Spinal cord (tissue), 10 donors: Measurements from ENCODE around the gene IZUMO1. TPM values are rescaled to one million over a fixed set of nuclear protein-coding genes. Genes with fewer than 3 reads are reported as not detected.
"Not testable (repeated sequence)": the region's sequence is repeated elsewhere in the genome, so short reads cannot be mapped to it uniquely, and the experiment has no call there.

ENCODE experiments used
- DNase-seq, 6 donors: peaks; one replicate each; pipeline versions ENCODE4 v3.0.0 to v3.0.0-alpha.2; 2013 to 2015; ENCODE audit warnings: low spot score in 6 of 6, low read depth in 4 of 6
- H3K27ac ChIP-seq: one replicate; pipeline ENCODE4 v1.5.1; 2013; ENCODE audit warnings: low read depth, low read length, control low read depth
- H3K27me3 ChIP-seq: one replicate; pipeline ENCODE4 v1.6.1; 2013; ENCODE audit warnings: low read length; ENCODE audit not compliant: control insufficient read depth, insufficient read depth
- H3K36me3 ChIP-seq: one replicate; pipeline ENCODE4 v1.6.1; 2013; ENCODE audit warnings: low read length; ENCODE audit not compliant: control insufficient read depth, insufficient read depth
- H3K4me1 ChIP-seq: one replicate; pipeline ENCODE4 v1.6.1; 2013; ENCODE audit warnings: low read length; ENCODE audit not compliant: control insufficient read depth, insufficient read depth
- H3K4me3 ChIP-seq: one replicate; pipeline ENCODE4 v1.5.1; 2013; ENCODE audit warnings: low read depth, low read length, control low read depth
- H3K9me3 ChIP-seq: one replicate; pipeline ENCODE4 v1.6.1; 2013; ENCODE audit warnings: low read length; ENCODE audit not compliant: control insufficient read depth, insufficient read depth
- WGBS: methylation state at CpG from one replicate; pipeline ENCODE4 v1.1.5; 2013; ENCODE audit warnings: missing lambda C conversion rate; ENCODE audit not compliant: insufficient coverage; 5-methylcytosine and 5-hydroxymethylcytosine counted together
- polyA plus RNA-seq, 2 donors: library from polyadenylated mRNA; unstranded; fragments of 120-200 nt; gene quantifications; one replicate each; pipeline ENCODE4 v1.2.1, GENCODE V29; 2013; ENCODE audit not compliant: insufficient read length in 2 of 2
- total RNA-seq, 2 donors: library from RNA; depleted of rRNA in 1 of 2; stranded (reverse); fragments of 120-200 nt in 1 of 2; fragments of >200 nt in 1 of 2; gene quantifications; one replicate each; pipeline versions ENCODE4 v1.2.3 to v1.2.4, GENCODE V29; 2013 to 2014
- donor health status: healthy.

Gene IZUMO1
- total and polyA plus RNA-seq, 4 donors: 0.10 to 1.2 (median 0.41) TPM; not detected in 1

DNA sequence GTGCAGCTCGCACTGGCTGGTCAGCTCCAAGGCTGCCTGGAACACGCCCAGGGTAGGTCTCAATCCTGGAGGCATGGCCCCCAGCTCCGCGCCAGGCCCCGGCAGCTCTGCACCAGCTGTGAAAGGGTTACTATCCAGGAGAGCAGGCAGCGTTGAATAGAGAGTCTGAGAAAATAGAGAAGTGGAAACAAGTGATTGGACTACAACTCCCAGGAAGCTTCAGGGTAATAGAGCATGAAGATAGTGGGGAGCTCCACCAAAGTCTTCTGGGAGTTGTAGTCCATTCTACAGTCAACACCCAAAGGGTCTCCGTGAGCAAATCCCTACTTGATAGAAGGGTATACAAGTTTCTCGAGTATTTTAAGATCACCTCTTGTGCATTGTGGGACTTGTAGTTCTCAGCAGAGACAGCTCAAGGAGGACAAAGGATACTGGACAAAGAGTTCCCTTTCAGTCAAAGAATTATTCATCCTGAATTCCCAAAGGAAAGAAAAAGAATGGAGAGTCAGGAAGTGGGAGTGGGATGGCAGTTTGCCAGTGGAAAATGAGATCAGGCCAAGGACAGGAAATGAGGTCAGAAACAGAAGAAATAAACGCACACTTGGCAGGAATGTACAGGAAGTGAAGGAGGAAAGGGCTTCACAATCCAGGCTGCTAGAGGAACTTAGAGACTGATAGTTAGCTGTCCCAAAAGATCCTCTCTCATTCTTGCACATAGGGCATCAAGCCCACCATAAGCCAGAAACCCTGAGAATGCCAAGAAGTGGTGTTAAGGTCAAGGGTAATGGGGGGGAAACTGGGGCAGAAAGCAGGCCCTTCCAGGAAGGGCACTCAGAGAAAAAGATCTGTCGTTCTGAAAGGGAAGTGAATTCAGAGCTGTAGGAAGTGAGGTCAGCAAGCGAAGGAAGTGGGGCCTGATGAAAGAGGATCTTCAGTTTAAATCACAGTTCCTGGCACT, 21.6 kb downstream of the IZUMO1 start:
- H3K27ac ChIP-seq: peak overlapping the region; percentile 92
- no peaks in the 10 kb centered on the region for H3K27me3 ChIP-seq
- peak in 2 of 6 donors; percentile 84 to 89 for DNase-seq
- 56% methylated on average over 8 of the region's 11 CpGs for WGBS
- peaks cover 20% of the 10 kb centered on the region for H3K4me1 ChIP-seq
- peaks cover 5% of the 10 kb centered on the region for H3K36me3 ChIP-seq
- H3K9me3 ChIP-seq: no peaks in the 10 kb centered on the region
- no peak overlapping the region for H3K4me3 ChIP-seq

DNA sequence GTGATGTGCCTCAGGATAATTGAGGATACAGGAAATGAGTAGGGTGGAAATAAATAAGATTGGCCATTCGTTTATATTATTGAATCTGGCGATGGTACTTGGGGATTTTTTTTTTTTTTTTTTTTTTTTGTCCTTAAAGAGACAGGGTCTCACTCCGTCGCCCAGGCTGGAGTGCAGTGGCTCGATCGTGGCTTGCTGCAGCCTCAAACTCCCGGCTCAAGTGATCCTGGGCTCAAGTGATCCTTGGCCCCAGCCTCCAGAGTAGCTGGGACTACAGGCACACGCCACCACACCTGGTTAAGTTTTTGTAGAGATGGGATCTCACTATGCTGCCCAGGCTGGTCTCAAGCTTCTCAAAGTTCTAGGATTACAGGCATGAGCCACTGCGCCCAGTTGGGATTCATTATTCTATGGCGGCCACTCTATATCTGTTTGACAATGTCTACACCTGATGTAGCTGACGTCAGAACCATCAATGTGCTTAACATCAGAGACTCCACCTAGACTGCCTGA, 24.5 kb downstream of the IZUMO1 start:
- Histone ChIP-seq H3K27me3 (no peaks in the 10 kb centered on the region), H3K4me1 (peaks cover 33% of the 10 kb centered on the region), H3K27ac (no peak overlapping the region), H3K9me3 (no peaks in the 10 kb centered on the region), H3K4me3 (no peak overlapping the region), H3K36me3 (peaks cover 5% of the 10 kb centered on the region)
- DNase-seq: no peak
- WGBS: 94% methylated on average over 10 of the region's 11 CpGs

DNA sequence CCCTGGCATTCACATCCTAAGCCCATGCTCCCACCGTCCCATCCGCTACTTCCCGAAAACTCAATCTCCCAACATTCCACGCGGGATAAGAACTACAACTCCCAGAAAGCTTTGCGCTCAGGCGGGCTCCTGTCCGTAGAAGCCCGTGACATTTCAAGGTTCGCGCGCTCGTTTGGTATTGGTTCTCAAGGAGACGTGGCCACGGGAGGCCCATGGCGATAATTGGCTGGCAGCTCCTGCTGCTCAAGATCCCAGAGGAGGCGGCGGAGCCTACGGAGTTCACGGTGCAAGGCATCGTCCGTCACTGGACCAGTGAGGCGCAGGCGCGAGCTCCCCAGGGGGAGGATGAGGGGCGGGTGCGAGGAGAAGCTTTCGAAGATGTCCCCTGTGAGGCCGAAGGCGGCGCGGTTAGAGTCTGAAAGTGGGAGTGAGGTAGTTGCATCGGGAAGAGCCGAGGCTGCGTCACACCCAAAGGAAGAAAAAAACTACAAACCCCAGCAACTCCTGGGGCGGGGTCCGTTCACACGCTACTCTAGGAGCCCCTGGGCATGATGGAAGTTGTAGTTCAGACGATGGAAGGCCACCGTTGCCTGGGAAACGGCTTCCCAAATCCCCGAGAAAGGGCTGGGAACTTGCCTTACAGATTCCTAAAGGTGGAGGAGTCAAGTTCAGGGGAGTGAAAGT, 26.0 kb downstream of the IZUMO1 start:
- DNase-seq: peak; percentile 99 to 100 (median 99)
- H3K4me1 ChIP-seq: peaks cover 47% of the 10 kb centered on the region
- H3K27ac ChIP-seq: peak overlapping the region; percentile 98
- no peaks in the 10 kb centered on the region for H3K27me3 ChIP-seq
- 3% methylated on average over 35 of the region's 42 CpGs for WGBS
- H3K4me3 ChIP-seq: peak overlapping the region; percentile 87
- no peaks in the 10 kb centered on the region for H3K9me3 ChIP-seq
- H3K36me3 ChIP-seq: peaks cover 2% of the 10 kb centered on the region

DNA sequence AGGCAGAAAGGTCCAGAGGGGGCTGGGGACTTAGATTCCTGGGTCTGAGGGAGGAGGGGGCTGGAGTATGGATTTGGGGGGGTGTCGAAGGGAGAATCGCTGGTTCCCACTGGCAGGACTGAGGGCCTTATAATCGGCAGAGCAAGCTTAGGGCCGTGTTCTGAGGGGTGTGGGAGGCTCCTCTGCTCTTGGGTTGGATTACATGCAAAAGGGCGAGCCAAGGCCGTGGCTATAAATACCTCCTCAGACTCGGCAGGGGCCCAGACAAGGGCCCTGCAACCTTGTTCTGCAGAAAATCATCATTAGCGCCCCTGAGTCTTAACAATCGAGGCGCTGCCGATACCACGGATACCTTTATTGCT, 26.5 kb downstream of the IZUMO1 start:
- Histone ChIP-seq H3K27ac (peak overlapping the region; percentile 98), H3K36me3 (peaks cover 2% of the 10 kb centered on the region), H3K4me1 (peaks cover 53% of the 10 kb centered on the region), H3K4me3 (peak overlapping the region; percentile 87), H3K9me3 (no peaks in the 10 kb centered on the region), H3K27me3 (no peaks in the 10 kb centered on the region)
- DNase-seq: no peak
- WGBS: 21% methylated on average over 11 of the region's 12 CpGs

DNA sequence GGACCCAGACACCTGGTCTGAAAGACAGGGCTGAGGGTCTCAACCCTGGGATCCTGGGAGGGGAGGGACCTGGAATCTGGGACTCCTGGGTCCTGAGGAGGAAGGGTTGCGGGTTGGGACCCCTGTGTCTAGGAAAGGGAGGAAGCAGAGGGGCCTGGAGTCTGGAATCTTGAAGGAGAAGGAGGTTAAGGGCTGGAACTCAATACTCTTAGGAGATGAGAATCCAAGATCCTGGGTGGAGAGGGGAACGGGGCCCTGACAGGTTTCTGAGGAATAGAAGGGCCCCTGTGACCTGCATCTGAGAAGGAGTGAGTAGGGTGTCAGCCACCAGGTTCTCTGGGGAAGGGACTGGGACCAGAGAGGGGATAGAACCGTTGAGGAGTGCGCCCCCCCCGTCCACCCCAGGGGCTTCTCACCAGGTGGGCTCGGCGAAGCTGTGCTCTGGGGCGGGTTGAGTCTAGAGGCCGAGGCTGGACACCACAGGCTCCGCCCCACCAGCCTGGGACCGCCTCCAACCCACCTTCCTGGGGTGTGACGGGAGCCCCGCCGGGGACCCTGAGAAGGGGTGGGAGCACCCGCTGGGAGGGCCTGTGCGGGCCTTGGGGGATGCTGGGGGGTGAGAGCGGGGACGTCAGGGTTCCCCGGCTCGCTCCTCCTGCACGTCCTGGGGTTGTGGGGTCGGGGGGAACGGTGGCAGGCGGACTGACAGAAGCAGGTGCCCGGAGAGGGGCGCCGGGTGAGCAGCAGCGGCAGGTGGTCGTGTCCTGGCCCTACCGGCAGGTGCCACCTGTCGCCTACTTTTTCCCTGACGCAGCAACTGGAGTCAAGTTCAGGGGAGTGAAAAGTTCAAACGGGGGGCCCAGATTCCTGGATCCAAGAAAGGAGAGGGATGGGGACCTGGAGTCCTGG, 27.2 kb downstream of the IZUMO1 start, which contains the start of gene MAMSTR:
MAMSTR (minus strand) TSS at position 463 of the 909 bp plus-strand sequence. CDS start 694 bp downstream, outside the sequence.
- Histone ChIP-seq H3K9me3 (no peaks in the 10 kb centered on the region), H3K27me3 (no peaks in the 10 kb centered on the region), H3K4me1 (peaks cover 56% of the 10 kb centered on the region), H3K36me3 (peaks cover 2% of the 10 kb centered on the region), H3K4me3 (peak within 1 kb of the TSS; percentile 87), H3K27ac (peak within 1 kb of the TSS; percentile 98)
- no peak for DNase-seq
- 76% methylated on average over 24 of the region's 33 CpGs for WGBS

DNA sequence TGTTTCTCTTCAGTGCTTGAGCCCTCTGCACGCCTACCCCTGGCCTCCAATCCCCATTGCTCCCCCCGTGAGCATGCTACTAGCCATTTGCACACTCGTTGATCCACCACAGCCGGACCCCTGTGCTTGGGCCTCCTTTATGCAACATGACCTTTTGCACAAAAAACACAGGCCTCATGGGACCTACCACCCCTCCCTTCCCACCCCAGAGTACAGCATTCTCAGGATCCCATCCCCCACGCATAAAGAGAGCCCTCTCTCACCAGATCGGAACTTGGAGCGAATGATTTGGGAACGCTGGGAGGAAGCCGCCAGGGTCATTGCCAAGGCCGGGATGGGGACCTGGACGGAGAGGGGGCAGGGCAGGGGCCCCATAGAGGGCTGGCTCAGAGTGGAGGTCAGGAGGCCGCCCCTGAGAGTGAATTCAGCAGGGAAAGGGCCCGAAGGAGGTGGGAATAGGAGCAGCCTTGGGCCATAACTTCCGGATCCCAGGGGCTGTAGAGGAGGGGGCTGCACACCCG, 27.9 kb downstream of the IZUMO1 start:
- H3K9me3 ChIP-seq: no peaks in the 10 kb centered on the region
- H3K36me3 ChIP-seq: peaks cover 2% of the 10 kb centered on the region
- H3K27me3 ChIP-seq: no peaks in the 10 kb centered on the region
- H3K27ac ChIP-seq: peak overlapping the region; percentile 69
- WGBS: 55% methylated on average over 14 of the region's 15 CpGs
- peak in 1 of 6 donors; percentile 22 for DNase-seq
- H3K4me1 ChIP-seq: peaks cover 58% of the 10 kb centered on the region
- no peak overlapping the region for H3K4me3 ChIP-seq

DNA sequence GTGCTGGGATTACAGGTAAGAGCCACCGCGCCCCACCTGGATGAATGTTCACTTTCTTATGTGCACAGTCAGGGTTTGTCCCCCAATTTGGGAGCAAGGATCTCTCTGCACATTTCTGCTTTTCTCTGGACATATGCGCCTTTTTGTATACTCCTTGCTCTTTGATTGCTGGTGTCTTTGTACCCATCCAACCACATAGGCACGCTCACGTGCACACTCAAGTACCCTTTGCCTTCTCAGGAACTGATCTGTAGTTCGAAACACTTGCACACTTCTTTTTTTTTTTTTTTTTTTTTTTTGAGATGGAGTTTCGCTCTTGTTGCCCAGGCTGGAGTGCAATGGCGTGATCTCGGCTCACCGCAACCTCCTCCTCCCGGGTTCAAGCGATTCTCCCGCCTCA, 28.6 kb downstream of the IZUMO1 start:
- not testable (repeated sequence) for DNase-seq, H3K4me3 ChIP-seq, H3K36me3 ChIP-seq, H3K27me3 ChIP-seq, H3K9me3 ChIP-seq
- peaks cover 64% of the 10 kb centered on the region for H3K4me1 ChIP-seq
- WGBS: 95% methylated on average over 9 of the region's 13 CpGs
- peak overlapping the region; percentile 33 for H3K27ac ChIP-seq

DNA sequence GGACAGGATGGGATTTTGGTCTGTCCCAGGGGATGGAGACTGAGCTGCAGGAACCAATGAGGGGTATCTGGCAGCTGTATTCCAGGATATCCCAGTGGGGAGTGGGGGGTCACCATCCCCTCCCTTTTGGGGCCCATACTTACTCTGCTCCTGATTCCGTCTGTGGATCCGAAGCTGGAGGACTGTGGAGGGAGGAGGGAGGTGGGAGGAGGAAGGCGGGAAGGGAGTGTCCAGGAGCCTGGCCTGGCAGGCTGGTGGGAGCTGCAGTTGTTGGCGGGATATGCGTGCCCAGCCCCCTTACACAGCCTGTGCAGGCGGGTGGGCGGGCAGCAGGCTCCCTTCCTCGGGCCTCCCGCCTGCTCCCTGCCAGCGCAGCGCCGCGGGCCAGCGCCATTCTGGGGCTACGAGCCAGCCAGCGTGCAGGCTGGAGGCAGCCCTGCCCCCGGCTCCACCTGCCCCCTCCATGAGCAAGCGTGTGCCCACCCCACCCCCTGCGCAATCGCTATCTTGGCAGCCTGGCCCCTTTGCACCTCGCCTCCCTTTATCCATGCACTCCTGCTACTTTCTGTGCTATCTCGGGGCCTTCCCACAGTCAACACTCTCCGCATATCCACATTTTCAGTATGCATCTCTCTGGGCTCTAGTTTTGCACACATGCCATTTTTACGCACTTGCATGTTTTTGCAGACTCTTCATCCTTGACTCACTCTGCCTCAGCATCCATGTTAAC, 30.0 kb downstream of the IZUMO1 start:
- Histone ChIP-seq H3K36me3 (peaks cover 1% of the 10 kb centered on the region), H3K27ac (peak overlapping the region; percentile 92), H3K9me3 (no peaks in the 10 kb centered on the region), H3K27me3 (no peaks in the 10 kb centered on the region), H3K4me3 (peak overlapping the region; percentile 36), H3K4me1 (peaks cover 69% of the 10 kb centered on the region)
- peak in 3 of 6 donors; percentile 52 to 92 (median 81) for DNase-seq
- WGBS: 5% methylated on average over 22 of the region's 24 CpGs
